Liver (tissue), 9 donors: ENCODE measurements around the gene EVA1B. TPM values are rescaled to one million over a fixed set of nuclear protein-coding genes. Genes with fewer than 3 reads are reported as not detected.

Source experiments
- DNase-seq: peaks from one replicate; pipeline ENCODE4 v3.0.0-alpha.2; 2017; ENCODE audit warnings: low spot score
- H3K27ac ChIP-seq, 2 donors: one replicate each; pipeline ENCODE4 v1.7.0; 2013; ENCODE audit warnings: inconsistent platforms in 2 of 2, low read length in 2 of 2, control low read depth in 1 of 2, low read depth in 1 of 2, mild to moderate bottlenecking in 1 of 2
- H3K27me3 ChIP-seq, 4 donors: one replicate each; pipeline versions ENCODE4 v1.6.1 to v1.7.0; 2013; ENCODE audit warnings: low read length in 3 of 4, inconsistent platforms in 1 of 4, mild to moderate bottlenecking in 1 of 4, moderate library complexity in 1 of 4; ENCODE audit not compliant: control insufficient read depth in 4 of 4, insufficient read depth in 4 of 4
- H3K36me3 ChIP-seq, 4 donors: one replicate each; pipeline versions ENCODE4 v1.6.1 to v1.7.0; 2013; ENCODE audit warnings: low read length in 3 of 4, mild to moderate bottlenecking in 3 of 4, low read depth in 1 of 4, moderate library complexity in 1 of 4; ENCODE audit not compliant: control insufficient read depth in 4 of 4, insufficient read depth in 3 of 4
- H3K4me1 ChIP-seq, 4 donors: one replicate each; pipeline versions ENCODE4 v1.6.1 to v1.7.0; 2013; ENCODE audit warnings: low read length in 3 of 4, mild to moderate bottlenecking in 3 of 4, moderate library complexity in 1 of 4; ENCODE audit not compliant: control insufficient read depth in 4 of 4, insufficient read depth in 4 of 4
- H3K4me3 ChIP-seq, 3 donors: one replicate each; pipeline versions ENCODE4 v1.6.1 to v1.7.0; 2013; ENCODE audit warnings: low read length in 3 of 3, control low read depth in 1 of 3, low read depth in 1 of 3, mild to moderate bottlenecking in 1 of 3
- H3K9ac ChIP-seq, 2 donors: one replicate each; pipeline ENCODE4 v1.7.0; 2013; ENCODE audit warnings: low read length in 2 of 2, mild to moderate bottlenecking in 2 of 2, moderate library complexity in 2 of 2, control low read depth in 1 of 2, low read depth in 1 of 2
- H3K9me3 ChIP-seq, 4 donors: one replicate each; pipeline versions ENCODE4 v1.6.1 to v1.7.0; 2013; ENCODE audit warnings: low read length in 3 of 4; ENCODE audit not compliant: control insufficient read depth in 4 of 4
- ATF3 ChIP-seq: IDR thresholded peaks from 2 replicates; pipeline ENCODE4 v1.6.1; 2016; ENCODE audit warnings: antibody characterized with exemption
- EGR1 ChIP-seq, 2 donors: IDR thresholded peaks; 2 replicates each; pipeline ENCODE4 v1.6.1; 2016 to 2018; ENCODE audit warnings: antibody characterized with exemption in 2 of 2, low read depth in 2 of 2
- FOXA1 ChIP-seq: IDR thresholded peaks from 2 replicates; pipeline ENCODE4 v1.6.1; 2016; ENCODE audit warnings: antibody characterized with exemption
- FOXA2 ChIP-seq: IDR thresholded peaks from 2 replicates; pipeline ENCODE4 v1.6.1; 2016; ENCODE audit warnings: antibody characterized with exemption
- GABPA ChIP-seq, 2 donors: IDR thresholded peaks in 1 of 2; conservative IDR thresholded peaks in 1 of 2; 2 replicates each; pipeline ENCODE4 v1.6.1; 2016; ENCODE audit warnings: antibody characterized with exemption in 2 of 2, mild to moderate bottlenecking in 1 of 2, moderate library complexity in 1 of 2
- HNF4A ChIP-seq, 2 donors: conservative IDR thresholded peaks; 2 replicates each; pipeline ENCODE4 v1.6.1; 2016; ENCODE audit warnings: antibody characterized with exemption in 2 of 2, mild to moderate bottlenecking in 2 of 2
- HNF4G ChIP-seq: IDR thresholded peaks from 2 replicates; pipeline ENCODE4 v1.6.1; 2016; ENCODE audit warnings: antibody characterized with exemption
- JUND ChIP-seq, 2 donors: IDR thresholded peaks; 2 replicates each; pipeline ENCODE4 v1.6.1; 2016; ENCODE audit warnings: antibody characterized with exemption in 2 of 2
- NR2F2 ChIP-seq: IDR thresholded peaks from 2 replicates; pipeline ENCODE4 v1.6.1; 2016; ENCODE audit warnings: antibody characterized with exemption
- REST ChIP-seq: IDR thresholded peaks from 2 replicates; pipeline ENCODE4 v1.6.1; 2016; ENCODE audit warnings: antibody characterized with exemption, mild to moderate bottlenecking
- RXRA ChIP-seq, 2 donors: IDR thresholded peaks; 2 replicates each; pipeline ENCODE4 v1.6.1; 2017 to 2018; ENCODE audit warnings: antibody characterized with exemption in 2 of 2, mild to moderate bottlenecking in 1 of 2
- SP1 ChIP-seq: IDR thresholded peaks from 2 replicates; pipeline ENCODE4 v1.6.1; 2018; ENCODE audit warnings: antibody characterized with exemption, mild to moderate bottlenecking
- TAF1 ChIP-seq: conservative IDR thresholded peaks from 2 replicates; pipeline ENCODE4 v1.6.1; 2016; ENCODE audit warnings: antibody characterized with exemption, mild to moderate bottlenecking
- YY1 ChIP-seq: IDR thresholded peaks from 2 replicates; pipeline ENCODE4 v1.6.1; 2016; ENCODE audit warnings: antibody characterized with exemption, mild to moderate bottlenecking
- WGBS: extraction: QIAGEN DNeasy Blood & Tissue Kit; methylation state at CpG from one replicate; pipeline ENCODE4 v1.1.7; 2013; 5-methylcytosine and 5-hydroxymethylcytosine counted together
- polyA plus RNA-seq, 2 donors: library from polyadenylated mRNA; stranded (reverse) in 1 of 2; unstranded in 1 of 2; fragments of 200-250 nt in 1 of 2; fragments of >200 nt in 1 of 2; fragmentation: Nextera tagmentation in 1 of 2; extraction: Ambion mirVana in 1 of 2; gene quantifications; one replicate each; pipeline versions ENCODE4 v1.2.1 to v1.2.3, GENCODE V29; 2013 to 2015
- total RNA-seq, 2 donors: library from RNA; depleted of rRNA; stranded (reverse); fragments of >200 nt; gene quantifications; one replicate each; pipeline ENCODE4 v1.2.3, GENCODE V29; 2014
- TF ChIP-seq, protein P1 (sequence below): IDR thresholded peaks from 2 replicates; pipeline ENCODE4 v1.6.1; 2016; ENCODE audit warnings: antibody characterized with exemption
- donor health status: healthy.
- donor health status: healthy.
- donor health status: healthy.
- donor health status: healthy.
- donor health status: healthy.

Gene EVA1B
- total and polyA plus RNA-seq, 4 donors = 3.3 to 22.7 (median 8.4) TPM

DNA sequence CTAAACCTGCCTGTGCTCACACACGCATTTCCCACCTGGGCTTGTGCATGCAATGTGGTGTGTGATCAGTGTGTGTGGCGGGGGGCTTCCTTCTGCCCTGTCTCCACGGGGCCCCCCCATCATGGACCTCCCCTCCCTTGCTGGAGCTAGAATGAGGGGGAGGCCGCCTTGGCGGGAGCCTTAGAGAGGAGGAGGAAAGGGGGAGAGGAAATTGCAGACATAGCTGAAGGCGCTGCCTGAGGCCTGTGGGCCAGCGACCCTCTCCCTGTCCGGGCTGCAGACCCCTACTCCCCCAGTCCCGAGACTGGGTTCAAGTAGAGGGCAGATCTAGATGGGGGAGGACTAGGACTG lies 883 bp upstream of the EVA1B start:
- H3K4me3 ChIP-seq = no peak overlapping the region
- TF ChIP-seq, protein P1, sequence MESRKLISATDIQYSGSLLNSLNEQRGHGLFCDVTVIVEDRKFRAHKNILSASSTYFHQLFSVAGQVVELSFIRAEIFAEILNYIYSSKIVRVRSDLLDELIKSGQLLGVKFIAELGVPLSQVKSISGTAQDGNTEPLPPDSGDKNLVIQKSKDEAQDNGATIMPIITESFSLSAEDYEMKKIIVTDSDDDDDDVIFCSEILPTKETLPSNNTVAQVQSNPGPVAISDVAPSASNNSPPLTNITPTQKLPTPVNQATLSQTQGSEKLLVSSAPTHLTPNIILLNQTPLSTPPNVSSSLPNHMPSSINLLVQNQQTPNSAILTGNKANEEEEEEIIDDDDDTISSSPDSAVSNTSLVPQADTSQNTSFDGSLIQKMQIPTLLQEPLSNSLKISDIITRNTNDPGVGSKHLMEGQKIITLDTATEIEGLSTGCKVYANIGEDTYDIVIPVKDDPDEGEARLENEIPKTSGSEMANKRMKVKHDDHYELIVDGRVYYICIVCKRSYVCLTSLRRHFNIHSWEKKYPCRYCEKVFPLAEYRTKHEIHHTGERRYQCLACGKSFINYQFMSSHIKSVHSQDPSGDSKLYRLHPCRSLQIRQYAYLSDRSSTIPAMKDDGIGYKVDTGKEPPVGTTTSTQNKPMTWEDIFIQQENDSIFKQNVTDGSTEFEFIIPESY = no peak
- no peak for TF ChIP-seq FOXA2
- no peak for TF ChIP-seq REST
- no peak for TF ChIP-seq YY1
- no peak for TF ChIP-seq SP1
- no peak for TF ChIP-seq TAF1
- no peak for TF ChIP-seq ATF3
- TF ChIP-seq HNF4A (conservative IDR thresholded peaks at IDR 0.05) = no peak
- no peak for TF ChIP-seq RXRA (IDR thresholded peaks at IDR 0.05)
- no peak for TF ChIP-seq NR2F2
- no peak for TF ChIP-seq GABPA (IDR thresholded peaks at IDR 0.05 in 1 of 2, conservative IDR thresholded peaks at IDR 0.05 in 1 of 2)
- no peak for TF ChIP-seq HNF4G
- TF ChIP-seq FOXA1 = no peak
- no peaks in the 10 kb centered on the region for H3K27me3 ChIP-seq
- peak overlapping the region in 1 of 2 donors; percentile 12 for H3K27ac ChIP-seq
- no peak overlapping the region for H3K9ac ChIP-seq
- H3K9me3 ChIP-seq = no peaks in the 10 kb centered on the region
- no peaks in the 10 kb centered on the region for H3K36me3 ChIP-seq
- 52% methylated on average over 9 of the region's 9 CpGs for WGBS
- no peak for DNase-seq
- H3K4me1 ChIP-seq = peaks cover 5 to 25% (median 13%) of the 10 kb centered on the region in 4 donors

GRCh38 chr1:36322786-36323635 lies 434 bp downstream of the EVA1B start:
- peak overlapping the region; percentile 32 to 82 (median 47) for H3K4me3 ChIP-seq
- no peaks in the 10 kb centered on the region for H3K9me3 ChIP-seq
- H3K27ac ChIP-seq = peak overlapping the region; percentile 28 to 78
- WGBS = 11% methylated on average over 83 of the region's 83 CpGs
- H3K36me3 ChIP-seq = no peaks in the 10 kb centered on the region
- TF ChIP-seq YY1 (no peak), SP1 (no peak), REST (no peak), TAF1 (no peak), EGR1 (IDR thresholded peaks at IDR 0.05; ENCODE audit: low read depth in 2 of 2) (no peak), JUND (IDR thresholded peaks at IDR 0.05) (no peak)
- peak overlapping the region in 1 of 2 donors; percentile 45 for H3K9ac ChIP-seq
- H3K27me3 ChIP-seq = no peaks in the 10 kb centered on the region
- DNase-seq = no peak
- H3K4me1 ChIP-seq = peaks cover 5 to 25% (median 13%) of the 10 kb centered on the region in 4 donors
